WTC11 (cell line): ENCODE measurements around the gene EGLN2. TPM values are rescaled to one million over a fixed set of nuclear protein-coding genes. Genes with fewer than 3 reads are reported as not detected.
A peak's percentile ranks its signal among the peaks of the same experiment; 100 is the strongest.

Experiments used
- ATAC-seq: fragments of 200-7000 bp; cut with Tn5 transposase; 2 replicates; pipeline ENCODE4 v1.10.0; 2021; ENCODE audit warnings: mild to moderate bottlenecking, moderate library complexity
- CTCF ChIA-PET: fragments of 300-600 bp; sonication (Branson Sonifier 250); formaldehyde crosslinking; loops from one replicate; lab custom pipeline; 2021; ENCODE audit warnings: antibody characterized with exemption; lab: Charles Lee
- POLR2A ChIA-PET: fragments of 350-600 bp; sonication (Branson Sonifier 250); formaldehyde crosslinking; loops from one replicate; lab custom pipeline; 2021; ENCODE audit warnings: antibody characterized with exemption; lab: Charles Lee
- DNase-seq: peaks from one replicate; pipeline ENCODE4 v3.0.0; 2021; ENCODE audit warnings: low spot score
- H3K27ac Mint-ChIP-seq: 2 replicates; pipeline ENCODE4 v1.8.0; 2021; ENCODE audit warnings: mixed read lengths
- H3K27me3 Mint-ChIP-seq: 2 replicates; pipeline ENCODE4 v1.8.0; 2021; ENCODE audit warnings: low read depth, mild to moderate bottlenecking, moderate library complexity, mixed read lengths
- H3K36me3 Mint-ChIP-seq: 2 replicates; pipeline ENCODE4 v1.8.0; 2021; ENCODE audit warnings: mixed read lengths
- H3K4me1 Mint-ChIP-seq: 2 replicates; pipeline ENCODE4 v1.8.0; 2022; ENCODE audit warnings: mixed read lengths
- H3K4me3 Mint-ChIP-seq: 2 replicates; pipeline ENCODE4 v1.8.0; 2021; ENCODE audit warnings: mild to moderate bottlenecking, moderate library complexity, mixed read lengths
- H3K9me3 Mint-ChIP-seq: 2 replicates; pipeline ENCODE4 v1.8.0; 2021; ENCODE audit warnings: mixed read lengths
- ATF1 ChIP-seq: sonication (generic); formaldehyde crosslinking; IDR thresholded peaks from 2 replicates; pipeline ENCODE4 v1.8.1; 2023; ENCODE audit warnings: mild to moderate bottlenecking, moderate library complexity, missing genetic modification reagents
- CBFB ChIP-seq: sonication (generic); formaldehyde crosslinking; IDR thresholded peaks from 2 replicates; pipeline ENCODE4 v1.8.1; 2022; ENCODE audit warnings: mild to moderate bottlenecking, low read depth, missing genetic modification reagents
- CDX4 ChIP-seq: fragments of 250-450 bp; sonication (Bioruptor Pico); IDR thresholded peaks from 2 replicates; pipeline ENCODE4 v1.9.0; 2021; ENCODE audit warnings: moderate library complexity, mild to moderate bottlenecking, inconsistent platforms, borderline replicate concordance
- E2F5 ChIP-seq: sonication (generic); formaldehyde crosslinking; IDR thresholded peaks from 2 replicates; pipeline ENCODE4 v1.8.1; 2022; ENCODE audit warnings: mild to moderate bottlenecking, moderate library complexity, missing genetic modification reagents
- FOXJ3 ChIP-seq: sonication (generic); formaldehyde crosslinking; IDR thresholded peaks from 2 replicates; pipeline ENCODE4 v1.9.0; 2021; ENCODE audit warnings: missing genetic modification reagents, mild to moderate bottlenecking, borderline replicate concordance
- FOXK1 ChIP-seq: sonication (generic); formaldehyde crosslinking; IDR thresholded peaks from 2 replicates; pipeline ENCODE4 v1.8.0; 2022; ENCODE audit warnings: mild to moderate bottlenecking, moderate library complexity, missing genetic modification reagents
- GABPB1 ChIP-seq: sonication (generic); formaldehyde crosslinking; IDR thresholded peaks from 2 replicates; pipeline ENCODE4 v1.8.1; 2023; ENCODE audit warnings: mild to moderate bottlenecking, missing genetic modification reagents
- NFE2L1 ChIP-seq: sonication (generic); formaldehyde crosslinking; IDR thresholded peaks from 2 replicates; pipeline ENCODE4 v1.8.1; 2023; ENCODE audit warnings: missing genetic modification reagents
- NFYB ChIP-seq: sonication (generic); formaldehyde crosslinking; conservative IDR thresholded peaks from 2 replicates; pipeline ENCODE4 v1.8.0; 2022; ENCODE audit warnings: low read depth, missing genetic modification reagents
- SP1 ChIP-seq: sonication (generic); formaldehyde crosslinking; conservative IDR thresholded peaks from 2 replicates; pipeline ENCODE4 v1.8.1; 2022; ENCODE audit warnings: missing genetic modification reagents
- TEAD4 ChIP-seq: sonication (generic); formaldehyde crosslinking; IDR thresholded peaks from 2 replicates; pipeline ENCODE4 v1.8.0; 2022; ENCODE audit warnings: mild to moderate bottlenecking, missing genetic modification reagents
- ZNF121 ChIP-seq: sonication (generic); formaldehyde crosslinking; IDR thresholded peaks from 2 replicates; pipeline ENCODE4 v1.8.0; 2023; ENCODE audit warnings: missing genetic modification reagents
- ZNF281 ChIP-seq: sonication (generic); formaldehyde crosslinking; IDR thresholded peaks from 2 replicates; pipeline ENCODE4 v1.8.0; 2023; ENCODE audit warnings: mild to moderate bottlenecking, missing genetic modification reagents
- ZNF425 ChIP-seq: fragments of 250-450 bp; sonication (Bioruptor Pico); conservative IDR thresholded peaks from 2 replicates; pipeline ENCODE4 v1.9.0; 2021; ENCODE audit warnings: mild to moderate bottlenecking
- ZSCAN18 ChIP-seq: fragments of 250-450 bp; sonication (Bioruptor Pico); IDR thresholded peaks from 2 replicates; pipeline ENCODE4 v2.1.2; 2022; ENCODE audit warnings: mild to moderate bottlenecking, moderate library complexity
- total RNA-seq: library from RNA; stranded (reverse); gene quantifications from 3 replicates; pipeline ENCODE4 v1.2.3, GENCODE V29; 2021

EGLN2 gene
- total RNA-seq, 1 experiment from 2014 or later, result 102 TPM

GRCh38 chr19:40750874-40751537 is 48.0 kb upstream of the EGLN2 start, which contains the start of gene SNRPA (continued):
- TF ChIP-seq ZNF425 (CRISPR knock-in tag) (no peak), ATF1 (CRISPR knock-in tag) (no peak), FOXJ3 (CRISPR knock-in tag) (no peak), NFYB (CRISPR knock-in tag) (no peak; the same call in 1 of the 2 replicates), FOXK1 (CRISPR knock-in tag) (peak; percentile 62; the same call in 1 of the 2 replicates), ZNF281 (CRISPR knock-in tag) (no peak), SP1 (CRISPR knock-in tag) (peak; percentile 8; the same call in 1 of the 2 replicates), ZSCAN18 (CRISPR knock-in tag) (no peak), CDX4 (CRISPR knock-in tag) (no peak), TEAD4 (no peak; the same call in 1 of the 2 replicates)
- TF ChIP-seq, all 79 proteins: peak for 7

- CTCF ChIA-PET, result interaction anchor here (0.6 to 2.5 kb wide), 8 partner anchors 10 to 89 kb away, joined by 3 to 10 read pairs (median 4); partner anchors contain the start of genes EGLN2 and RAB4B
Measured at GRCh38 chr19:40752257-40752781, 46.7 kb upstream of the EGLN2 start.

More at GRCh38 chr19:40752257-40752781, 46.7 kb upstream of the EGLN2 start:
- peak overlapping the region; percentile 99 for H3K4me3 Mint-ChIP-seq
- POLR2A ChIA-PET, result interaction anchor here (1.0 to 2.5 kb wide), 4 partner anchors 25 to 61 kb away, joined by 5 to 10 read pairs (median 6); partner anchors contain the start of genes NUMBL and RAB4B
- peak overlapping the region; percentile 100 for H3K27ac Mint-ChIP-seq
- H3K4me1 Mint-ChIP-seq, result peaks cover 42% of the 10 kb centered on the region
- H3K27me3 Mint-ChIP-seq, result no peaks in the 10 kb centered on the region
- no peaks in the 10 kb centered on the region for H3K9me3 Mint-ChIP-seq
- TF ChIP-seq ZNF121 (CRISPR knock-in tag) (no peak), CBFB (CRISPR knock-in tag) (no peak), ATF1 (CRISPR knock-in tag) (no peak), GABPB1 (no peak), E2F5 (CRISPR knock-in tag) (no peak), NFE2L1 (no peak), FOXJ3 (CRISPR knock-in tag) (no peak)
- DNase-seq (no peak), ATAC-seq (no peak)
- peaks cover 51% of the 10 kb centered on the region for H3K36me3 Mint-ChIP-seq
